HCT116 (cell line): ENCODE measurements around the gene PICALM.

Experiments
- CEBPB ChIP-seq: IDR thresholded peaks from 2 replicates; pipeline ENCODE4 v1.6.1; 2012; ENCODE audit warnings: low read depth
- CTCF ChIP-seq, 3 experiments: fragments of 200-600 bp in 1 of 3; sonication (generic) in 1 of 3; IDR thresholded peaks in 2 of 3; conservative IDR thresholded peaks in 1 of 3; 2 replicates each; pipeline ENCODE4 v1.5.1; 2012 to 2017; ENCODE audit warnings: low read depth in 2 of 3, low read length in 2 of 3, antibody characterized with exemption in 1 of 3, borderline replicate concordance in 1 of 3, control low read depth in 1 of 3, mild to moderate bottlenecking in 1 of 3, mixed read lengths in 1 of 3, mixed run types in 1 of 3, moderate library complexity in 1 of 3; ENCODE audit not compliant: insufficient read depth in 1 of 3
- EZH2 ChIP-seq: fragments of 200-600 bp; sonication (generic); IDR thresholded peaks from 2 replicates; pipeline ENCODE4 v1.6.1; 2017; ENCODE audit warnings: antibody characterized with exemption, mixed run types
- JUND ChIP-seq: IDR thresholded peaks from 2 replicates; pipeline ENCODE4 v1.6.1; 2012
- POLR2A ChIP-seq: IDR thresholded peaks from 2 replicates; pipeline ENCODE4 v1.7.0; 2011; ENCODE audit warnings: borderline replicate concordance; ENCODE audit not compliant: insufficient read depth, insufficient read length; ENCODE audit errors: extremely low read depth
- POLR2AphosphoS5 ChIP-seq: IDR thresholded peaks from 2 replicates; pipeline ENCODE4 v1.6.1; 2011; ENCODE audit warnings: mild to moderate bottlenecking, low read depth, low read length, moderate library complexity
- RAD21 ChIP-seq: IDR thresholded peaks from 2 replicates; pipeline ENCODE4 v1.6.1; 2012; ENCODE audit warnings: low read depth, mild to moderate bottlenecking
- SIN3A ChIP-seq: IDR thresholded peaks from 2 replicates; pipeline ENCODE4 v1.6.1; 2012; ENCODE audit warnings: low read depth
- SP1 ChIP-seq: IDR thresholded peaks from 2 replicates; pipeline ENCODE4 v1.6.1; 2012; ENCODE audit warnings: low read depth
- YY1 ChIP-seq: IDR thresholded peaks from 2 replicates; pipeline ENCODE4 v1.6.1; 2011; ENCODE audit warnings: low read length, low read depth, moderate library complexity, mild to moderate bottlenecking; ENCODE audit not compliant: insufficient replicate concordance; ENCODE audit errors: extremely low read depth
- ZFX ChIP-seq: fragments of 450-650 bp; IDR thresholded peaks from 2 replicates; pipeline ENCODE4 v1.6.1; 2017

- TF ChIP-seq CTCF (IDR thresholded peaks at IDR 0.05 in 2 of 3, conservative IDR thresholded peaks at IDR 0.05 in 1 of 3; ENCODE audit: borderline replicate concordance in 1 of 3, insufficient read depth in 1 of 3, low read depth in 2 of 3, low read length in 2 of 3) (no peak), JUND (no peak), POLR2A (no peak), POLR2AphosphoS5 (no peak), RAD21 (no peak), SIN3A (no peak), EZH2 (no peak), YY1 (no peak), SP1 (no peak), ZFX (no peak), CEBPB (no peak)
Measured at GRCh38 chr11:85949798-85950197, 119.1 kb downstream of the PICALM start.
